Upper lobe of right lung (tissue), 1 donor: ENCODE measurements around the gene DZIP3. TPM values are rescaled to one million over a fixed set of nuclear protein-coding genes. Genes with fewer than 3 reads are reported as not detected.

Experiments
- ATAC-seq: fragments of 200-7000 bp; cut with Tn5 transposase; one replicate; pipeline ENCODE4 v1.9.1; 2020; ENCODE audit warnings: mild to moderate bottlenecking, moderate library complexity
- DNase-seq: peaks from one replicate; pipeline ENCODE4 v3.0.0-alpha.2; 2020
- H3K27ac ChIP-seq: fragments of 200-600 bp; one replicate; pipeline ENCODE4 v1.8.0; 2022
- H3K27me3 ChIP-seq: fragments of 200-600 bp; one replicate; pipeline ENCODE4 v1.8.0; 2022; ENCODE audit warnings: mild to moderate bottlenecking
- H3K36me3 ChIP-seq: fragments of 200-600 bp; one replicate; pipeline ENCODE4 v1.8.0; 2022
- H3K4me1 ChIP-seq: fragments of 200-600 bp; one replicate; pipeline ENCODE4 v1.8.0; 2022
- H3K4me3 ChIP-seq: fragments of 200-600 bp; one replicate; pipeline ENCODE4 v1.8.0; 2022; ENCODE audit warnings: mild to moderate bottlenecking
- H3K9me3 ChIP-seq: fragments of 200-600 bp; one replicate; pipeline ENCODE4 v1.8.0; 2022
- intact Hi-C: fragments of 100-400 bp; cut with DNase I; formaldehyde crosslinking; loops from one replicate; pipeline ENCODE4 v1.11.0; 2022
- total RNA-seq: library from RNA; stranded (reverse); fragmentation: NEBNext Ultra II Directional; extraction: Animal tissue kit (Norgen Biotek cat#: 25700); gene quantifications from one replicate; pipeline ENCODE4 v1.2.1, GENCODE V29; 2021
- TF ChIP-seq, protein P1 (sequence below): fragments of 200-600 bp; IDR thresholded peaks from one replicate; pipeline ENCODE4 v1.8.0; 2022; ENCODE audit warnings: antibody characterized with exemption
- donor health status: DM: no; HTN: yes; CAD: no; lungs with severe emphysema.

The DZIP3 gene
- total RNA-seq, 1 donor from 2014 or later: 8.9 TPM

- Histone ChIP-seq H3K4me1 (no peaks in the 10 kb centered on the region), H3K27me3 (no peaks in the 10 kb centered on the region), H3K4me3 (no peak overlapping the region), H3K9me3 (no peaks in the 10 kb centered on the region), H3K27ac (no peak overlapping the region), H3K36me3 (no peaks in the 10 kb centered on the region)
- ATAC-seq (no peak), DNase-seq (no peak)
- TF ChIP-seq, protein P1, sequence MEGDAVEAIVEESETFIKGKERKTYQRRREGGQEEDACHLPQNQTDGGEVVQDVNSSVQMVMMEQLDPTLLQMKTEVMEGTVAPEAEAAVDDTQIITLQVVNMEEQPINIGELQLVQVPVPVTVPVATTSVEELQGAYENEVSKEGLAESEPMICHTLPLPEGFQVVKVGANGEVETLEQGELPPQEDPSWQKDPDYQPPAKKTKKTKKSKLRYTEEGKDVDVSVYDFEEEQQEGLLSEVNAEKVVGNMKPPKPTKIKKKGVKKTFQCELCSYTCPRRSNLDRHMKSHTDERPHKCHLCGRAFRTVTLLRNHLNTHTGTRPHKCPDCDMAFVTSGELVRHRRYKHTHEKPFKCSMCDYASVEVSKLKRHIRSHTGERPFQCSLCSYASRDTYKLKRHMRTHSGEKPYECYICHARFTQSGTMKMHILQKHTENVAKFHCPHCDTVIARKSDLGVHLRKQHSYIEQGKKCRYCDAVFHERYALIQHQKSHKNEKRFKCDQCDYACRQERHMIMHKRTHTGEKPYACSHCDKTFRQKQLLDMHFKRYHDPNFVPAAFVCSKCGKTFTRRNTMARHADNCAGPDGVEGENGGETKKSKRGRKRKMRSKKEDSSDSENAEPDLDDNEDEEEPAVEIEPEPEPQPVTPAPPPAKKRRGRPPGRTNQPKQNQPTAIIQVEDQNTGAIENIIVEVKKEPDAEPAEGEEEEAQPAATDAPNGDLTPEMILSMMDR: no peak
- intact Hi-C loops: no loop called here
Observed at GRCh38 chr3:108722724-108723123, 133.2 kb downstream of the DZIP3 start.

- H3K4me3 ChIP-seq: no peak overlapping the region
- ATAC-seq: no peak
- H3K27me3 ChIP-seq: no peaks in the 10 kb centered on the region
- H3K27ac ChIP-seq: no peak overlapping the region
- H3K4me1 ChIP-seq: no peaks in the 10 kb centered on the region
- no peaks in the 10 kb centered on the region for H3K36me3 ChIP-seq
- intact Hi-C loops: no loop called here
- H3K9me3 ChIP-seq: no peaks in the 10 kb centered on the region
- no peak for DNase-seq
- TF ChIP-seq, protein P1: no peak
Observed at GRCh38 chr3:108724101-108724500, 134.6 kb downstream of the DZIP3 start.

DNA sequence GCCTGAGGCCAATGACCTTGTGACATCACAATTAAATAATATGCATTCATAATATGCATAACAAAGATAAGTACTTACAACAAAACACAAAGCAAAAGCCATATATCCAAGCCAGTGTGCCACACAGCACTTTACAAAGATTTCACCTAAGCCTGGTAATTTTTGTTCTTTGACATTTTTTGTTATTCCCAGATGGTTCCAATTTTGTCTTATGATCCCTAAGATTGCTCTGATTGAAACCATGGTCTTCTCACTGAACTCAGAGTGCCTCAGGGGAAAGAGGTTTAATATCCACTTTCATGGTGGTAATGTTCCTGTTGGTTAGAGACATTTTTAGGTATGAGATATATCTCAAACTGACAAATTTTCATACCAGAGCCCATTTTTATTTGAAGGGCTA is 138.6 kb downstream of the DZIP3 start:
- ATAC-seq: no peak
- no peak overlapping the region for H3K27ac ChIP-seq
- DNase-seq: no peak
- no peaks in the 10 kb centered on the region for H3K27me3 ChIP-seq
- no peak overlapping the region for H3K4me3 ChIP-seq
- H3K9me3 ChIP-seq: no peaks in the 10 kb centered on the region
- TF ChIP-seq, protein P1: no peak
- H3K4me1 ChIP-seq: no peaks in the 10 kb centered on the region
- intact Hi-C loops: no loop called here
- no peaks in the 10 kb centered on the region for H3K36me3 ChIP-seq

- no peaks in the 10 kb centered on the region for H3K27me3 ChIP-seq
- no peak for ATAC-seq
- intact Hi-C loops: no loop called here
- H3K4me3 ChIP-seq: no peak overlapping the region
- DNase-seq: no peak
- no peaks in the 10 kb centered on the region for H3K36me3 ChIP-seq
- no peaks in the 10 kb centered on the region for H3K4me1 ChIP-seq
- TF ChIP-seq, protein P1: no peak
- H3K9me3 ChIP-seq: no peaks in the 10 kb centered on the region
- no peak overlapping the region for H3K27ac ChIP-seq
Observed at GRCh38 chr3:108728934-108729333, 139.4 kb downstream of the DZIP3 start.

- DNase-seq: no peak
- Histone ChIP-seq H3K27ac (no peak overlapping the region), H3K9me3 (no peaks in the 10 kb centered on the region), H3K27me3 (no peaks in the 10 kb centered on the region), H3K4me3 (no peak overlapping the region), H3K36me3 (no peaks in the 10 kb centered on the region), H3K4me1 (no peaks in the 10 kb centered on the region)
- ATAC-seq: no peak
- TF ChIP-seq, protein P1: no peak
- intact Hi-C loops: no loop called here
Observed at GRCh38 chr3:108736821-108737220, 147.3 kb downstream of the DZIP3 start.

- Histone ChIP-seq H3K9me3 (no peaks in the 10 kb centered on the region), H3K4me1 (no peaks in the 10 kb centered on the region), H3K27ac (no peak overlapping the region), H3K27me3 (no peaks in the 10 kb centered on the region), H3K36me3 (no peaks in the 10 kb centered on the region), H3K4me3 (no peak overlapping the region)
- TF ChIP-seq, protein P1: no peak
- ATAC-seq (no peak), DNase-seq (no peak)
- intact Hi-C loops: no loop called here
Observed at GRCh38 chr3:108742929-108743328, 153.4 kb downstream of the DZIP3 start.
